Neural crest cell (in vitro differentiated cells): ENCODE data around the gene RUNX2. TPM values are rescaled to one million over a fixed set of nuclear protein-coding genes. Genes with fewer than 3 reads are reported as not detected.
A peak's percentile ranks its signal among the peaks of the same experiment; 100 is the strongest.
"Not testable (repeated sequence)": the region's sequence is repeated elsewhere in the genome, so short reads cannot be mapped to it uniquely, and the experiment has no call there.

Experiments used
- DNase-seq: peaks from one replicate; pipeline ENCODE4 v3.0.0; 2021; ENCODE audit warnings: low read depth, mixed read lengths, low spot score
- H3K27ac Mint-ChIP-seq: one replicate; pipeline ENCODE4 v1.8.0; 2021; ENCODE audit warnings: mild to moderate bottlenecking, mixed read lengths; ENCODE audit not compliant: unreplicated experiment
- H3K27me3 Mint-ChIP-seq: 2 replicates; pipeline ENCODE4 v1.8.0; 2021; ENCODE audit warnings: low read depth, mild to moderate bottlenecking, mixed read lengths
- H3K36me3 Mint-ChIP-seq: 2 replicates; pipeline ENCODE4 v1.8.0; 2021; ENCODE audit warnings: low read depth, mild to moderate bottlenecking, mixed read lengths
- H3K4me1 Mint-ChIP-seq: 2 replicates; pipeline ENCODE4 v1.8.0; 2021; ENCODE audit warnings: mixed read lengths
- H3K4me3 Mint-ChIP-seq: one replicate; pipeline ENCODE4 v1.8.0; 2021; ENCODE audit warnings: mild to moderate bottlenecking, mixed read lengths
- H3K9me3 Mint-ChIP-seq: 2 replicates; pipeline ENCODE4 v1.8.0; 2021; ENCODE audit warnings: mixed read lengths
- total RNA-seq: library from RNA; stranded (reverse); gene quantifications from 2 replicates; pipeline ENCODE4 v1.2.1, GENCODE V29; 2021
- TF ChIP-seq, protein P1 (sequence below): fragments of 200-600 bp; sonication (generic); conservative IDR thresholded peaks from 2 replicates; pipeline ENCODE4 v1.5.0; 2021; ENCODE audit warnings: antibody characterized with exemption, mild to moderate bottlenecking

Gene RUNX2
- total RNA-seq, 1 donor from 2014 or later: 0.16 TPM

- TF ChIP-seq, protein P1, sequence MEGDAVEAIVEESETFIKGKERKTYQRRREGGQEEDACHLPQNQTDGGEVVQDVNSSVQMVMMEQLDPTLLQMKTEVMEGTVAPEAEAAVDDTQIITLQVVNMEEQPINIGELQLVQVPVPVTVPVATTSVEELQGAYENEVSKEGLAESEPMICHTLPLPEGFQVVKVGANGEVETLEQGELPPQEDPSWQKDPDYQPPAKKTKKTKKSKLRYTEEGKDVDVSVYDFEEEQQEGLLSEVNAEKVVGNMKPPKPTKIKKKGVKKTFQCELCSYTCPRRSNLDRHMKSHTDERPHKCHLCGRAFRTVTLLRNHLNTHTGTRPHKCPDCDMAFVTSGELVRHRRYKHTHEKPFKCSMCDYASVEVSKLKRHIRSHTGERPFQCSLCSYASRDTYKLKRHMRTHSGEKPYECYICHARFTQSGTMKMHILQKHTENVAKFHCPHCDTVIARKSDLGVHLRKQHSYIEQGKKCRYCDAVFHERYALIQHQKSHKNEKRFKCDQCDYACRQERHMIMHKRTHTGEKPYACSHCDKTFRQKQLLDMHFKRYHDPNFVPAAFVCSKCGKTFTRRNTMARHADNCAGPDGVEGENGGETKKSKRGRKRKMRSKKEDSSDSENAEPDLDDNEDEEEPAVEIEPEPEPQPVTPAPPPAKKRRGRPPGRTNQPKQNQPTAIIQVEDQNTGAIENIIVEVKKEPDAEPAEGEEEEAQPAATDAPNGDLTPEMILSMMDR: no peak
- peak overlapping the region; percentile 70 for H3K27ac Mint-ChIP-seq
- peaks cover 27% of the 10 kb centered on the region for H3K4me1 Mint-ChIP-seq
Observed at GRCh38 chr6:45557454-45557853, 229.3 kb downstream of the RUNX2 start.

GRCh38 chr6:45558858-45559257 is 230.7 kb downstream of the RUNX2 start:
- DNase-seq: no peak
- no peak overlapping the region for H3K27ac Mint-ChIP-seq
- H3K27me3 Mint-ChIP-seq: peaks cover under 1% of the 10 kb centered on the region
- peaks cover 5% of the 10 kb centered on the region for H3K9me3 Mint-ChIP-seq
- no peaks in the 10 kb centered on the region for H3K36me3 Mint-ChIP-seq
- H3K4me3 Mint-ChIP-seq: no peak overlapping the region
- H3K4me1 Mint-ChIP-seq: peaks cover 25% of the 10 kb centered on the region
- TF ChIP-seq, protein P1: no peak

More at GRCh38 chr6:45557454-45557853, 229.3 kb downstream of the RUNX2 start:
- Mint-ChIP-seq H3K36me3 (no peaks in the 10 kb centered on the region), H3K9me3 (peaks cover 5% of the 10 kb centered on the region), H3K27me3 (peaks cover 2% of the 10 kb centered on the region), H3K4me3 (no peak overlapping the region)
- DNase-seq: no peak

DNA sequence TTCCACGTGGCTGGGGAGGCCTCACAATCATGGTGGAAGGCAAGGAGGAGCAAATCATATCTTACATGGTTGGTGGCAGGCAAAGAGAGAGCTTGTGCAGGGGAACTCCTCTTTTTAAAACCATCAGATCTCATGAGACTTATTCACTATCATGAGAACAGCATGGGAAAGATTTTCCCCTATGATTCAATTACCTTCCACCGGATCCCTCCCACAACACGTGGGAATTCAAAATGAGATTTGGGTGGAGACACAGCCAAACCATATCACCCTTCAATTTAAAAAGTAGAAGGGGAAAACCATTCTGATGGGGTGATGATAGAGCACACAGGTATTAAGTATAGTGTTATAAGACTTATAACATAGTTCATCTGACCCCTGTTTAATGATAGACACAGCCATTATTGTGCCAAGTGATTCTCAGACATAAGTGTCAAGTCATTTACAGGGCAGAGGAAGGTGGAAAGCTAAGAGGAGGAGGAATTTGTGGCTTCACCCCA is 232.2 kb downstream of the RUNX2 start:
- peaks cover 22% of the 10 kb centered on the region for H3K4me1 Mint-ChIP-seq
- H3K9me3 Mint-ChIP-seq, H3K27me3 Mint-ChIP-seq, H3K36me3 Mint-ChIP-seq, H3K4me3 Mint-ChIP-seq, H3K27ac Mint-ChIP-seq, DNase-seq: not testable (repeated sequence)

- Mint-ChIP-seq H3K36me3 (no peaks in the 10 kb centered on the region), H3K4me1 (peaks cover 19% of the 10 kb centered on the region), H3K9me3 (peaks cover 8% of the 10 kb centered on the region), H3K27me3 (no peaks in the 10 kb centered on the region), H3K27ac (no peak overlapping the region), H3K4me3 (no peak overlapping the region)
- no peak for DNase-seq
- TF ChIP-seq, protein P1: no peak
Observed at GRCh38 chr6:45562171-45562570, 234.0 kb downstream of the RUNX2 start.

DNA sequence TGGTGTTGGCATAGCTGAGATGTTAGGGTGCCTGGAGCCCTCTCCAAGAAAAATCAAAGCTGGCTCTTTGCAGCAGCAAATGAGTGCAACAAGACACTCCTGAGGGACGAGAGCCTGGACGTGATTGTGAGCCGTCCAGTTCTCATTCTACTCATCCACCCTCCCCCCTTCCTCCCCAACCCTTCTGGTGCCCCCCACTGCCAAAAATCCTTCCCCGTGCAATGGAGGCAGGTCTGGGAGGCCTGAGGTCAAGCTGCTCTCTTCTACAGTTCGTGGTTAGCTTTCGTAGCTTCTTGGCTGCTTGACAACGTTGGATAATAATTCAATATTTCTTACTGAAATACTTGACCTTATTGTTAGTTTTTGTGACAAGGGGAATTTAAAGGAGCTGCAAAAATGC is 234.9 kb downstream of the RUNX2 start:
- no peak for DNase-seq
- Mint-ChIP-seq H3K36me3 (no peaks in the 10 kb centered on the region), H3K4me1 (peaks cover 21% of the 10 kb centered on the region), H3K27me3 (no peaks in the 10 kb centered on the region), H3K27ac (no peak overlapping the region), H3K4me3 (no peak overlapping the region), H3K9me3 (peaks cover 8% of the 10 kb centered on the region)
- TF ChIP-seq, protein P1: no peak

DNA sequence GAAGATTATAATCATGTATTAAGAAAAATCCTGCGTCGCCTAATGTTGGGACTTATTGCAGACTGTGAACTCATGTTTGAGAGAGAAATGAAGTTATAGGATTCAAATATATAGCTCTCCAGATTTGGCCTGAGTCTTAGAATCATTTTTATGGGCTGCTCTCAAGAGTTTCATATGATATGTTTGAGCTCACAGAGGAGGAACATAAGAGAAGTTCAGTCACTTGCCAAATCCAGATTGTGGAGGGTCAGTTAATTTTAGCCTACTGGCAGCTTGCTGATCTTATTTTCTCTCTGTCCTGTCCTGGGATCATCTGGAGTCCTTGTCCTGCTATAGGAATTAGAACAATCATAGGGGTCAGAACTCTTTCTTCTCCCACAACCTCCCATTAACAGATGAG is 235.7 kb downstream of the RUNX2 start:
- H3K9me3 Mint-ChIP-seq: peaks cover 8% of the 10 kb centered on the region
- no peak for DNase-seq

More for the DNA sequence above, 235.7 kb downstream of the RUNX2 start:
- H3K36me3 Mint-ChIP-seq: no peaks in the 10 kb centered on the region
- H3K4me3 Mint-ChIP-seq: no peak overlapping the region
- H3K4me1 Mint-ChIP-seq: peaks cover 25% of the 10 kb centered on the region
- no peak overlapping the region for H3K27ac Mint-ChIP-seq
- TF ChIP-seq, protein P1: no peak
- H3K27me3 Mint-ChIP-seq: no peaks in the 10 kb centered on the region
